ENCODE measurements around the gene SCFD2. TPM values are rescaled to one million over a fixed set of nuclear protein-coding genes. Genes with fewer than 3 reads are reported as not detected.

SCFD2 gene
- total and polyA plus RNA-seq, 10 of the 15 experiments (the other 5 are each of a cell fraction or from before 2014, with no cell fraction given) = 4.8 to 37.6 (median 24.9) TPM

DNA sequence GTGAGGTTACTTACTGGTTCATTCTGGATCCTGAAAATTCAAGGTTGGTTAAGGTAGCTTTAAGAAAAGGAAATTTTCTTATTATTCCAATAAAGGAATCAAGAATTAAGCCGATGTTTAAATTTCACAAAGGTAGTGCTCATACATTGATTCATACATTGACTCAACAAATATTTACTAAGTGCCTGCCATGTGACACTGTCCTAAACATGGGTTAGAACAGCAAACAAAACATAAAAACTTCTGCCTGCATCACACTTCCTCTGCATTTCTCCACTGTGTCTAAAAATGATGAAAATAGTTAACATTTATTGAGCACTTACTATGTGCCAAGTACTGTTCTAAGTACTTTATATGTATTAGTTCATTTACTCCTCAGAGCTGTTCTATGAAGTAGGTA lies 428.0 kb downstream of the SCFD2 start:
- no peak overlapping the region for H3K9ac ChIP-seq (ENCODE audit: control insufficient read depth, insufficient read depth, low read length)
- ATAC-seq (no peak), FAIRE-seq (no peak), DNase-seq (ENCODE audit: low read depth, low spot score) (no peak)
- WGBS (ENCODE audit: insufficient coverage, insufficient replicate concordance, low lambda C conversion rate, missing lambda C conversion rate) = 96% methylated on average over 1 of the region's 1 CpG
- H3K4me2 ChIP-seq (ENCODE audit: control insufficient read depth, insufficient read depth) = no peak overlapping the region
- no peak overlapping the region for H3K27ac ChIP-seq (ENCODE audit: control insufficient read depth, insufficient read depth)
- H3K36me3 ChIP-seq (ENCODE audit: control insufficient read depth in 2 of 2, insufficient read depth in 2 of 2, low read length in 1 of 2) = no peaks in the 10 kb centered on the region
- H4K20me1 ChIP-seq (ENCODE audit: control insufficient read depth, insufficient read depth) = no peaks in the 10 kb centered on the region
- H3K27me3 ChIP-seq (replicated peaks in 1 of 2; ENCODE audit: control insufficient read depth in 2 of 2, insufficient read depth in 2 of 2, low read length in 1 of 2) = no peaks in the 10 kb centered on the region
- ChIA-PET RAD21 (ENCODE audit: unreplicated experiment) (no interaction called here), CTCF (interaction anchor here (0.9 kb wide), 2 partner anchors 9 to 10 kb away, joined by 3 read pairs; no protein-coding TSS in a partner anchor), SMC1A (ENCODE audit: uncharacterized antibody, unreplicated experiment) (interaction anchor here (1.3 kb wide), 1 partner anchor 9 kb away, joined by 3 read pairs; no protein-coding TSS in a partner anchor), POLR2A (no interaction called here)
- in situ Hi-C loops (cut with MboI) = no loop called here
- H2AFZ ChIP-seq (ENCODE audit: control insufficient read depth, low read depth, low read length) = no peak overlapping the region
- H3K4me1 ChIP-seq (ENCODE audit: control insufficient read depth, insufficient read depth, low read length) = no peaks in the 10 kb centered on the region
- H3K4me3 ChIP-seq = no peak overlapping the region
- BruUV-seq (replicated peaks) = no TSS peak
- intact Hi-C loops (cut with micrococcal nuclease; ENCODE audit: unreplicated experiment) = no loop called here
- H3K79me2 ChIP-seq (ENCODE audit: control insufficient read depth, insufficient read depth, low read length) = no peaks in the 10 kb centered on the region
- no peaks in the 10 kb centered on the region for H3K9me3 ChIP-seq (replicated peaks; ENCODE audit: control insufficient read depth, insufficient read depth, low read length)
- no peak for TF ChIP-seq ETV6 (conservative IDR thresholded peaks at IDR 0.05 in 1 of 2, IDR thresholded peaks at IDR 0.05 in 1 of 2; ENCODE audit: borderline replicate concordance in 1 of 2, low read depth in 1 of 2)
- TF ChIP-seq BCL11A (IDR thresholded peaks at IDR 0.05; ENCODE audit: low read depth, low read length) = no peak
- no peak for TF ChIP-seq GATAD2B (conservative IDR thresholded peaks at IDR 0.05; ENCODE audit: low read depth)
- no peak for TF ChIP-seq EP300 (IDR thresholded peaks at IDR 0.05; ENCODE audit: borderline replicate concordance in 1 of 2, control insufficient read depth in 1 of 2, low read depth in 2 of 2, low read length in 2 of 2)
- TF ChIP-seq NFYB (IDR thresholded peaks at IDR 0.05; ENCODE audit: insufficient read depth, low read depth, low read length) = no peak
- no peak for TF ChIP-seq ATF7 (IDR thresholded peaks at IDR 0.05; ENCODE audit: low read depth)
- TF ChIP-seq, protein P1, sequence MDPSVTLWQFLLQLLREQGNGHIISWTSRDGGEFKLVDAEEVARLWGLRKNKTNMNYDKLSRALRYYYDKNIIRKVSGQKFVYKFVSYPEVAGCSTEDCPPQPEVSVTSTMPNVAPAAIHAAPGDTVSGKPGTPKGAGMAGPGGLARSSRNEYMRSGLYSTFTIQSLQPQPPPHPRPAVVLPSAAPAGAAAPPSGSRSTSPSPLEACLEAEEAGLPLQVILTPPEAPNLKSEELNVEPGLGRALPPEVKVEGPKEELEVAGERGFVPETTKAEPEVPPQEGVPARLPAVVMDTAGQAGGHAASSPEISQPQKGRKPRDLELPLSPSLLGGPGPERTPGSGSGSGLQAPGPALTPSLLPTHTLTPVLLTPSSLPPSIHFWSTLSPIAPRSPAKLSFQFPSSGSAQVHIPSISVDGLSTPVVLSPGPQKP (IDR thresholded peaks at IDR 0.05; ENCODE audit: low read depth, low read length) = no peak
- TF ChIP-seq EED (IDR thresholded peaks at IDR 0.05; ENCODE audit: low read depth) = no peak
- no peak for TF ChIP-seq ZNF24 (IDR thresholded peaks at IDR 0.05)
- TF ChIP-seq, protein P2, sequence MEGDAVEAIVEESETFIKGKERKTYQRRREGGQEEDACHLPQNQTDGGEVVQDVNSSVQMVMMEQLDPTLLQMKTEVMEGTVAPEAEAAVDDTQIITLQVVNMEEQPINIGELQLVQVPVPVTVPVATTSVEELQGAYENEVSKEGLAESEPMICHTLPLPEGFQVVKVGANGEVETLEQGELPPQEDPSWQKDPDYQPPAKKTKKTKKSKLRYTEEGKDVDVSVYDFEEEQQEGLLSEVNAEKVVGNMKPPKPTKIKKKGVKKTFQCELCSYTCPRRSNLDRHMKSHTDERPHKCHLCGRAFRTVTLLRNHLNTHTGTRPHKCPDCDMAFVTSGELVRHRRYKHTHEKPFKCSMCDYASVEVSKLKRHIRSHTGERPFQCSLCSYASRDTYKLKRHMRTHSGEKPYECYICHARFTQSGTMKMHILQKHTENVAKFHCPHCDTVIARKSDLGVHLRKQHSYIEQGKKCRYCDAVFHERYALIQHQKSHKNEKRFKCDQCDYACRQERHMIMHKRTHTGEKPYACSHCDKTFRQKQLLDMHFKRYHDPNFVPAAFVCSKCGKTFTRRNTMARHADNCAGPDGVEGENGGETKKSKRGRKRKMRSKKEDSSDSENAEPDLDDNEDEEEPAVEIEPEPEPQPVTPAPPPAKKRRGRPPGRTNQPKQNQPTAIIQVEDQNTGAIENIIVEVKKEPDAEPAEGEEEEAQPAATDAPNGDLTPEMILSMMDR (IDR thresholded peaks at IDR 0.05 in 2 of 3, conservative IDR thresholded peaks at IDR 0.05 in 1 of 3; ENCODE audit: control insufficient read depth in 2 of 3, extremely low read depth in 1 of 3, insufficient read depth in 1 of 3, low read depth in 3 of 3, low read length in 3 of 3) = no peak
- TF ChIP-seq IKZF2 (IDR thresholded peaks at IDR 0.05) = no peak
- TF ChIP-seq ZNF622 (IDR thresholded peaks at IDR 0.05) = no peak
- TF ChIP-seq WRNIP1 (IDR thresholded peaks at IDR 0.05; ENCODE audit: borderline replicate concordance, low read depth, low read length) = no peak
- TF ChIP-seq, protein P3, sequence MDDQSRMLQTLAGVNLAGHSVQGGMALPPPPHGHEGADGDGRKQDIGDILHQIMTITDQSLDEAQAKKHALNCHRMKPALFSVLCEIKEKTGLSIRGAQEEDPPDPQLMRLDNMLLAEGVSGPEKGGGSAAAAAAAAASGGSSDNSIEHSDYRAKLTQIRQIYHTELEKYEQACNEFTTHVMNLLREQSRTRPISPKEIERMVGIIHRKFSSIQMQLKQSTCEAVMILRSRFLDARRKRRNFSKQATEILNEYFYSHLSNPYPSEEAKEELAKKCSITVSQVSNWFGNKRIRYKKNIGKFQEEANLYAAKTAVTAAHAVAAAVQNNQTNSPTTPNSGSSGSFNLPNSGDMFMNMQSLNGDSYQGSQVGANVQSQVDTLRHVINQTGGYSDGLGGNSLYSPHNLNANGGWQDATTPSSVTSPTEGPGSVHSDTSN (IDR thresholded peaks at IDR 0.05; ENCODE audit: insufficient replicate concordance, low read depth, low read length) = no peak
- TF ChIP-seq ZNF217 (IDR thresholded peaks at IDR 0.05) = no peak
